PC-9 (cell line): ENCODE data around the gene DMXL1. TPM values are rescaled to one million over a fixed set of nuclear protein-coding genes. Genes with fewer than 3 reads are reported as not detected.
A peak's percentile ranks its signal among the peaks of the same experiment; 100 is the strongest.

Experiments used
- BruUV-seq: library from RNA; stranded (reverse); fragments of 400-500 nt; replicated peaks from 2 replicates; lab custom pipeline; 2021; lab: Mats Ljungman, UMichigan
- CTCF ChIA-PET: fragments of 300-600 bp; sonication (Branson Sonifier 250); formaldehyde crosslinking; loops from one replicate; lab custom pipeline; 2022; ENCODE audit warnings: antibody characterized with exemption; lab: Charles Lee
- POLR2A ChIA-PET: fragments of 300-600 bp; sonication (Branson Sonifier 250); formaldehyde crosslinking; loops from one replicate; lab custom pipeline; 2022; ENCODE audit warnings: antibody characterized with exemption; ENCODE audit not compliant: unreplicated experiment; lab: Charles Lee
- DNase-seq, 2 experiments: peaks; one replicate each; pipeline versions ENCODE4 v3.0.0 to v3.0.0-alpha.2; 2015 to 2022; ENCODE audit warnings: mixed read lengths in 1 of 2
- H2AFZ ChIP-seq: fragments of 200-600 bp; sonication (generic); 2 replicates; pipeline ENCODE4 v1.8.1; 2017; ENCODE audit warnings: antibody characterized with exemption
- H3F3A ChIP-seq: fragments of 200-600 bp; sonication (generic); 2 replicates; pipeline ENCODE4 v1.8.1; 2017; ENCODE audit warnings: antibody characterized with exemption, mild to moderate bottlenecking, low read depth; ENCODE audit not compliant: insufficient read depth
- H3K27ac ChIP-seq: fragments of 200-600 bp; sonication (generic); 2 replicates; pipeline ENCODE4 v1.6.1; 2016; ENCODE audit warnings: mixed run types
- H3K27me3 ChIP-seq: fragments of 200-600 bp; sonication (generic); 2 replicates; pipeline ENCODE4 v1.6.1; 2016; ENCODE audit warnings: low read depth, mixed run types; ENCODE audit not compliant: insufficient read depth
- H3K36me3 ChIP-seq: fragments of 200-600 bp; sonication (generic); 2 replicates; pipeline ENCODE4 v1.6.1; 2016; ENCODE audit warnings: low read depth, mixed run types
- H3K4me1 ChIP-seq: fragments of 200-600 bp; sonication (generic); replicated peaks from 2 replicates; pipeline ENCODE4 v1.6.1; 2016; ENCODE audit warnings: mixed run types; ENCODE audit not compliant: insufficient read depth
- H3K4me2 ChIP-seq: fragments of 200-600 bp; sonication (generic); 2 replicates; pipeline ENCODE4 v1.6.1; 2017; ENCODE audit warnings: mixed run types
- H3K4me3 ChIP-seq: fragments of 200-600 bp; sonication (generic); 2 replicates; pipeline ENCODE4 v1.6.1; 2016; ENCODE audit warnings: mixed run types
- H3K79me2 ChIP-seq: fragments of 200-600 bp; sonication (generic); 2 replicates; pipeline ENCODE4 v1.6.1; 2017; ENCODE audit warnings: low read depth, mixed run types
- H3K9me2 ChIP-seq: fragments of 200-600 bp; sonication (generic); 2 replicates; pipeline ENCODE4 v1.8.1; 2017; ENCODE audit warnings: mild to moderate bottlenecking; ENCODE audit not compliant: insufficient read depth
- H3K9me3 ChIP-seq: fragments of 200-600 bp; sonication (generic); 2 replicates; pipeline ENCODE4 v1.8.1; 2016; ENCODE audit warnings: low read depth; ENCODE audit not compliant: insufficient read depth
- H4K20me1 ChIP-seq: fragments of 200-600 bp; sonication (generic); 2 replicates; pipeline ENCODE4 v1.8.1; 2017; ENCODE audit not compliant: insufficient read depth
- EZH2 ChIP-seq: fragments of 200-600 bp; sonication (generic); IDR thresholded peaks from 2 replicates; pipeline ENCODE4 v1.8.0; 2017; ENCODE audit warnings: antibody characterized with exemption, low read depth
- intact Hi-C: fragments of 100-400 bp; cut with micrococcal nuclease; formaldehyde crosslinking; loops from one replicate; pipeline ENCODE4 v1.10.0; 2022; ENCODE audit not compliant: unreplicated experiment
- total RNA-seq: library from RNA; stranded (reverse); gene quantifications from 2 replicates; pipeline ENCODE4 v1.2.3, GENCODE V29; 2021
- TF ChIP-seq, protein P1 (sequence below): fragments of 200-600 bp; sonication (generic); conservative IDR thresholded peaks from 2 replicates; pipeline ENCODE4 v1.6.1; 2017; ENCODE audit warnings: mixed run types, antibody characterized with exemption, mild to moderate bottlenecking, moderate library complexity

Gene DMXL1
- total RNA-seq, 1 experiment from 2014 or later = 27.3 TPM

DNA sequence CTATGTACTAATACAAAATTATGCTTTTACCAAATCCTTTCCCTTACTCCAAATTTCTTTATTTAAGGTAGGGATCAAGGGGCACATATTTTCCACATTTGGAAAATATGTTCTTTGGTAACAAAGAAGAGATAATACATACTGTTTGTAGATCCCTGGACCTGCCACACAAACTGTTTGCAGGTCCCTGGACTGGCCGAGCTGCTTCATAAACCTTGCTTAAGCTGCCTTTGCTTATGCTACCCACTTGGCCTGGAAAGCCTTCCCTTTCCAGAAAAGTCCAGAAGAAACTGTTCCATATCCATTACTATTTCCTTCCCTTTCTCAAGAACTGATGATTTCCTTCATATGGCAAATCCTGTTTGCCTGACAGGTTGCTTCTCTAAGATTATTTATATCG, 22.6 kb upstream of the DMXL1 start:
- no peaks in the 10 kb centered on the region; the same call in 1 of the 2 replicates for H3K4me1 ChIP-seq
- ChIA-PET POLR2A (no interaction called here), CTCF (no interaction called here)
- H3K4me2 ChIP-seq = no peak overlapping the region
- H3F3A ChIP-seq = no peaks in the 10 kb centered on the region
- no peaks in the 10 kb centered on the region for H4K20me1 ChIP-seq
- intact Hi-C loops = no loop called here
- H3K36me3 ChIP-seq = no peaks in the 10 kb centered on the region
- no peaks in the 10 kb centered on the region for H3K79me2 ChIP-seq
- H3K9me2 ChIP-seq = no peaks in the 10 kb centered on the region
- DNase-seq = no peak
- no peak overlapping the region for H3K4me3 ChIP-seq
- no TSS peak for BruUV-seq
- no peak overlapping the region for H3K27ac ChIP-seq
- TF ChIP-seq, protein P1, sequence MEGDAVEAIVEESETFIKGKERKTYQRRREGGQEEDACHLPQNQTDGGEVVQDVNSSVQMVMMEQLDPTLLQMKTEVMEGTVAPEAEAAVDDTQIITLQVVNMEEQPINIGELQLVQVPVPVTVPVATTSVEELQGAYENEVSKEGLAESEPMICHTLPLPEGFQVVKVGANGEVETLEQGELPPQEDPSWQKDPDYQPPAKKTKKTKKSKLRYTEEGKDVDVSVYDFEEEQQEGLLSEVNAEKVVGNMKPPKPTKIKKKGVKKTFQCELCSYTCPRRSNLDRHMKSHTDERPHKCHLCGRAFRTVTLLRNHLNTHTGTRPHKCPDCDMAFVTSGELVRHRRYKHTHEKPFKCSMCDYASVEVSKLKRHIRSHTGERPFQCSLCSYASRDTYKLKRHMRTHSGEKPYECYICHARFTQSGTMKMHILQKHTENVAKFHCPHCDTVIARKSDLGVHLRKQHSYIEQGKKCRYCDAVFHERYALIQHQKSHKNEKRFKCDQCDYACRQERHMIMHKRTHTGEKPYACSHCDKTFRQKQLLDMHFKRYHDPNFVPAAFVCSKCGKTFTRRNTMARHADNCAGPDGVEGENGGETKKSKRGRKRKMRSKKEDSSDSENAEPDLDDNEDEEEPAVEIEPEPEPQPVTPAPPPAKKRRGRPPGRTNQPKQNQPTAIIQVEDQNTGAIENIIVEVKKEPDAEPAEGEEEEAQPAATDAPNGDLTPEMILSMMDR = no peak
- TF ChIP-seq EZH2 = no peak
- no peaks in the 10 kb centered on the region for H3K27me3 ChIP-seq
- H3K9me3 ChIP-seq = no peaks in the 10 kb centered on the region
- no peak overlapping the region for H2AFZ ChIP-seq

DNA sequence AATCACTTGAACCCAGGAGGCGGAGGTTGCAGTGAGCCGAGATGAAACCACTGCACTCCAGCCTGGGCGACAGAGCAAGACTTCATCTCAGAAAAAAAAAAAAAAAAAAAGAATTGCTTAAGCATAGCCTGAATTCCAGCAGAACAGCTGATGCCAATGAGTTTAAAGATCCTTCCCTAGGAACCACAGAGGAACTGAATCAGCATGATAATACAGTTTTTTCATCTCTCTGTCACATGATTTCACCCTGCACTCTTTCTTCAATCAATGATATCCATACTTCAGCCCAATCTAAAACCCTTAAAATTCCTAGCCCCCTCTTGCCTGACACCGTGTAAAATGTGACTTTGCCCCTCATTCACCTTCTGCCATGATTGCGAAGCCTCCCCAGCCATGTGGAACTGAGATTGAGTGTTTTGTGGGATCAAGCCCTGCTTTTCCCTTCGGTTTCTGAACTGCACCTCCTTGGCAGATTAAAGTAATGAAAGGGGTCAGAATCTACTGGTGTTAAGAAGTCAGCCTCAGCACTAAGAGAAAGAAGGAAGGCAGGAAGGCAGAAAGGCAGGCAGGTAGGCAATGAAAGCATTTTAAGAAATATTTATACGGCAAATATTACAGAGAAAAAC, 20.9 kb upstream of the DMXL1 start:
- Histone ChIP-seq H3K4me3 (no peak overlapping the region), H3F3A (no peaks in the 10 kb centered on the region), H3K9me3 (no peaks in the 10 kb centered on the region), H3K4me2 (no peak overlapping the region), H3K36me3 (no peaks in the 10 kb centered on the region), H3K79me2 (no peaks in the 10 kb centered on the region), H3K27ac (no peak overlapping the region), H3K4me1 (no peaks in the 10 kb centered on the region; the same call in 1 of the 2 replicates), H3K27me3 (no peaks in the 10 kb centered on the region), H3K9me2 (no peaks in the 10 kb centered on the region), H4K20me1 (no peaks in the 10 kb centered on the region), H2AFZ (no peak overlapping the region)
- ChIA-PET CTCF (no interaction called here), POLR2A (no interaction called here)
- TF ChIP-seq, protein P1 = no peak
- TF ChIP-seq EZH2 = no peak
- intact Hi-C loops = no loop called here
- no peak for DNase-seq
- no TSS peak for BruUV-seq

DNA sequence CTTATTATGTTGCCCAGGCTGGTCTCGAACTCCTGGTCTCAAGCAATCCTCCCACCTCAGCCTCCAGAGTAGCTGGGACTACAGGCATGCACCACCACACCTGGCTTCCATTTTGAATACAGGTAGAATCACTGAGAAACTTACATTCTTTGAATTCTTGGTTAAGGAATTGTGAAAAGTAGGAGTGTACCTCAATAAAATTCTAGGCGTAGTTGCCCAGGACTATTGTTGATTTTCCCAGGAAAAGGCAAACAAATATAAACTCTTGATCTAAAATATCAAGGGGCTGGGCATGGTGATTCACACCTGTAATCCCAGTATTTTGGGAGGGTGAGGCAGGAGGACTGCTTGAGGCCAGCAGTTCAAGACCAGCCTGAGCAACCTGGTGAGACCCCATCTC, 16.8 kb upstream of the DMXL1 start:
- no peak overlapping the region for H3K4me2 ChIP-seq
- POLR2A ChIA-PET = no interaction called here
- no peaks in the 10 kb centered on the region for H3K79me2 ChIP-seq
- no peak overlapping the region for H3K4me3 ChIP-seq
- no peaks in the 10 kb centered on the region for H3K36me3 ChIP-seq
- H4K20me1 ChIP-seq = no peaks in the 10 kb centered on the region
- no peaks in the 10 kb centered on the region for H3F3A ChIP-seq
- CTCF ChIA-PET = no interaction called here
- DNase-seq = peak in 1 of 2 experiments; percentile 58
- no peaks in the 10 kb centered on the region for H3K27me3 ChIP-seq
- H3K9me3 ChIP-seq = no peaks in the 10 kb centered on the region
- no peak overlapping the region for H3K27ac ChIP-seq
- TF ChIP-seq EZH2 = no peak
- TF ChIP-seq, protein P1 = no peak
- no TSS peak for BruUV-seq
- H3K4me1 ChIP-seq = no peaks in the 10 kb centered on the region; the same call in 1 of the 2 replicates
- intact Hi-C loops = no loop called here
- no peaks in the 10 kb centered on the region for H3K9me2 ChIP-seq
- H2AFZ ChIP-seq = no peak overlapping the region
